K562 (cell line): ENCODE measurements around the gene PODN. TPM values are rescaled to one million over a fixed set of nuclear protein-coding genes. Genes with fewer than 3 reads are reported as not detected.

Experiments
- CUX1 ChIP-seq: fragments of 200-800 bp; sonication (Bioruptor generic); IDR thresholded peaks from 2 replicates; pipeline ENCODE4 v1.6.1; 2016; ENCODE audit warnings: missing genetic modification characterization, missing compliant biosample characterization
- CXXC5 ChIP-seq: fragments of 250-450 bp; sonication (Bioruptor Pico); IDR thresholded peaks from 2 replicates; pipeline ENCODE4 v1.8.0; 2022; ENCODE audit warnings: inconsistent platforms, mild to moderate bottlenecking, moderate library complexity
- EZH2 ChIP-seq: IDR thresholded peaks from 2 replicates; pipeline ENCODE4 v1.6.1; 2012; ENCODE audit warnings: low read depth, mild to moderate bottlenecking, inconsistent platforms, low read length, borderline replicate concordance
- FOXM1 ChIP-seq, 2 experiments: fragments of 450-650 bp in 1 of 2; sonication (generic) in 1 of 2; formaldehyde crosslinking in 1 of 2; IDR thresholded peaks; 2 replicates each; pipeline versions ENCODE4 v1.6.1 to v1.9.0; 2017 to 2022; ENCODE audit warnings: low read depth in 2 of 2, mild to moderate bottlenecking in 2 of 2, missing genetic modification reagents in 1 of 2, moderate library complexity in 1 of 2
- FOXO4 ChIP-seq: fragments of 450-650 bp; formaldehyde crosslinking; IDR thresholded peaks from 2 replicates; pipeline ENCODE4 v1.4.0; 2020; ENCODE audit warnings: mild to moderate bottlenecking, moderate library complexity
- GABPB2 ChIP-seq: fragments of 250-450 bp; sonication (Bioruptor Pico); conservative IDR thresholded peaks from 2 replicates; pipeline ENCODE4 v1.5.1; 2021; ENCODE audit warnings: mild to moderate bottlenecking
- MYC ChIP-seq, 2 experiments: fragments of 250-450 bp in 1 of 2; sonication (Bioruptor Pico) in 1 of 2; IDR thresholded peaks; 2 replicates each; pipeline versions ENCODE4 v1.5.1 to v1.6.1; 2012 to 2021; ENCODE audit warnings: low read depth in 2 of 2, borderline replicate concordance in 1 of 2, improper control_type of control experiment in 1 of 2, low read length in 1 of 2, mild to moderate bottlenecking in 1 of 2, moderate library complexity in 1 of 2
- POLR3A ChIP-seq: IDR thresholded peaks from 2 replicates; pipeline ENCODE4 v1.6.1; 2011; ENCODE audit warnings: borderline replicate concordance, mild to moderate bottlenecking, moderate library complexity; ENCODE audit not compliant: insufficient read length, insufficient read depth; ENCODE audit errors: extremely low read depth
- RCOR1 ChIP-seq, 2 experiments: IDR thresholded peaks; 2 replicates each; pipeline ENCODE4 v1.6.1; 2012; ENCODE audit warnings: low read depth in 2 of 2, low read length in 2 of 2, borderline replicate concordance in 1 of 2, improper control_type of control experiment in 1 of 2
- RFX5 ChIP-seq: IDR thresholded peaks from 2 replicates; pipeline ENCODE4 v1.6.1; 2011; ENCODE audit warnings: low read depth, mild to moderate bottlenecking, improper control_type of control experiment, low read length
- RHOXF2B ChIP-seq: fragments of 250-450 bp; sonication (Bioruptor Pico); conservative IDR thresholded peaks from 2 replicates; pipeline ENCODE4 v1.5.1; 2021
- ZBTB7A ChIP-seq: IDR thresholded peaks from 2 replicates; pipeline ENCODE4 v1.6.1; 2011; ENCODE audit warnings: low read depth, mild to moderate bottlenecking, low read length, moderate library complexity, borderline replicate concordance; ENCODE audit not compliant: control insufficient read depth
- ZKSCAN8 ChIP-seq: fragments of 200-800 bp; sonication (Bioruptor generic); IDR thresholded peaks from 2 replicates; pipeline ENCODE4 v1.6.1; 2016; ENCODE audit warnings: missing genetic modification characterization, missing compliant biosample characterization
- ZNF561 ChIP-seq: fragments of 450-650 bp; formaldehyde crosslinking; conservative IDR thresholded peaks from 2 replicates; pipeline ENCODE4 v1.4.0; 2020; ENCODE audit warnings: mild to moderate bottlenecking, moderate library complexity
- ZSCAN29 ChIP-seq: fragments of 450-650 bp; IDR thresholded peaks from 2 replicates; pipeline ENCODE4 v1.6.1; 2017
- polyA plus RNA-seq, 8 experiments: library from polyadenylated mRNA; depleted of rRNA in 4 of 8; stranded (reverse) in 5 of 8; unstranded in 3 of 8; fragments of >200 nt; fragmentation: Nextera tagmentation in 2 of 8; fragmentation: Illumina TruSeq in 1 of 8; extraction: Ambion mirVana in 2 of 8; extraction: Trizol in 1 of 8; gene quantifications; 2 replicates each; pipeline versions ENCODE4 v1.2.1 to v1.2.3, GENCODE V29; 2011 to 2014; ENCODE audit warnings: inconsistent platforms in 1 of 8, missing spikeins in 1 of 8
- total RNA-seq, 7 experiments: library from RNA; depleted of rRNA in 6 of 7; stranded (reverse); fragments of >200 nt in 6 of 7; fragmentation: Illumina TruSeq in 2 of 7; extraction: Trizol in 2 of 7; gene quantifications; 2 replicates each; pipeline versions ENCODE4 v1.2.1 to v1.2.3, GENCODE V29; 2011 to 2021; ENCODE audit warnings: low replicate concordance in 1 of 7
- TF ChIP-seq, protein P1 (sequence below): sonication (generic); formaldehyde crosslinking; IDR thresholded peaks from 2 replicates; pipeline ENCODE4 v1.8.1; 2023; ENCODE audit warnings: mild to moderate bottlenecking, missing genetic modification reagents

PODN gene
- total and polyA plus RNA-seq, 9 of the 15 experiments (the other 6 are each of a cell fraction or from before 2014, with no cell fraction given) = not detected

- TF ChIP-seq ZNF561 (no peak), CXXC5 (CRISPR knock-in tag) (peak; percentile 69; the same call in 1 of the 2 replicates), ZKSCAN8 (no peak), CUX1 (no peak), GABPB2 (no peak), FOXO4 (CRISPR knock-in tag) (no peak), ZBTB7A (no peak), FOXM1 (IDR thresholded peaks at IDR 0.05; ENCODE audit: low read depth) (no peak), FOXM1 (CRISPR knock-in tag; IDR thresholded peaks at IDR 0.05; ENCODE audit: low read depth) (no peak), RHOXF2B (no peak), RFX5 (no peak), MYC (IDR thresholded peaks at IDR 0.05; ENCODE audit: low read depth, low read length) (0 out of 2 replicates have a peak, but pooled peaks have one; percentile 33), MYC (CRISPR knock-in tag; IDR thresholded peaks at IDR 0.05; ENCODE audit: borderline replicate concordance, low read depth) (no peak), POLR3A (no peak), RCOR1 (IDR thresholded peaks at IDR 0.05; ENCODE audit: borderline replicate concordance in 1 of 2, low read depth in 2 of 2, low read length in 2 of 2) (peak in 1 of 2 experiments; percentile 77; a peak in 2 of 4 replicates), ZSCAN29 (no peak), EZH2 (no peak)
- TF ChIP-seq, protein P1, sequence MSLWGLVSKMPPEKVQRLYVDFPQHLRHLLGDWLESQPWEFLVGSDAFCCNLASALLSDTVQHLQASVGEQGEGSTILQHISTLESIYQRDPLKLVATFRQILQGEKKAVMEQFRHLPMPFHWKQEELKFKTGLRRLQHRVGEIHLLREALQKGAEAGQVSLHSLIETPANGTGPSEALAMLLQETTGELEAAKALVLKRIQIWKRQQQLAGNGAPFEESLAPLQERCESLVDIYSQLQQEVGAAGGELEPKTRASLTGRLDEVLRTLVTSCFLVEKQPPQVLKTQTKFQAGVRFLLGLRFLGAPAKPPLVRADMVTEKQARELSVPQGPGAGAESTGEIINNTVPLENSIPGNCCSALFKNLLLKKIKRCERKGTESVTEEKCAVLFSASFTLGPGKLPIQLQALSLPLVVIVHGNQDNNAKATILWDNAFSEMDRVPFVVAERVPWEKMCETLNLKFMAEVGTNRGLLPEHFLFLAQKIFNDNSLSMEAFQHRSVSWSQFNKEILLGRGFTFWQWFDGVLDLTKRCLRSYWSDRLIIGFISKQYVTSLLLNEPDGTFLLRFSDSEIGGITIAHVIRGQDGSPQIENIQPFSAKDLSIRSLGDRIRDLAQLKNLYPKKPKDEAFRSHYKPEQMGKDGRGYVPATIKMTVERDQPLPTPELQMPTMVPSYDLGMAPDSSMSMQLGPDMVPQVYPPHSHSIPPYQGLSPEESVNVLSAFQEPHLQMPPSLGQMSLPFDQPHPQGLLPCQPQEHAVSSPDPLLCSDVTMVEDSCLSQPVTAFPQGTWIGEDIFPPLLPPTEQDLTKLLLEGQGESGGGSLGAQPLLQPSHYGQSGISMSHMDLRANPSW (CRISPR knock-in tag) = no peak
Measured at GRCh38 chr1:53115403-53116306, 53.6 kb downstream of the PODN start (continued).
